SK-N-SH treated with all-trans-retinoic acid at 6 μM for 48 hours (cell line): ENCODE data around the gene KCTD10.

ENCODE experiments used
- ATAC-seq: fragments of 200-7000 bp; cut with Tn5 transposase; 3 replicates; pipeline ENCODE4 v1.9.1; 2020; ENCODE audit warnings: mild to moderate bottlenecking, moderate library complexity
- ARNTL ChIP-seq: fragments of 450-650 bp; formaldehyde crosslinking; IDR thresholded peaks from 2 replicates; pipeline ENCODE4 v1.5.0; 2020; ENCODE audit warnings: low read depth, mild to moderate bottlenecking, moderate library complexity, borderline replicate concordance
- CSDC2 ChIP-seq: fragments of 250-450 bp; sonication (Bioruptor Pico); IDR thresholded peaks from 2 replicates; pipeline ENCODE4 v1.5.0; 2020; ENCODE audit warnings: mild to moderate bottlenecking, moderate library complexity
- ESRRG ChIP-seq: fragments of 250-450 bp; sonication (Bioruptor Pico); IDR thresholded peaks from 2 replicates; pipeline ENCODE4 v1.6.1; 2021; ENCODE audit warnings: mild to moderate bottlenecking
- GLIS3 ChIP-seq: fragments of 250-450 bp; sonication (Bioruptor Pico); IDR thresholded peaks from 2 replicates; pipeline ENCODE4 v1.5.0; 2020; ENCODE audit warnings: mild to moderate bottlenecking, moderate library complexity
- ISL1 ChIP-seq: fragments of 250-450 bp; sonication (Bioruptor Pico); IDR thresholded peaks from 2 replicates; pipeline ENCODE4 v2.1.2; 2022; ENCODE audit warnings: mild to moderate bottlenecking, moderate library complexity
- OSR1 ChIP-seq: fragments of 250-450 bp; sonication (Bioruptor Pico); IDR thresholded peaks from 2 replicates; pipeline ENCODE4 v1.8.0; 2022; ENCODE audit warnings: moderate library complexity, mild to moderate bottlenecking, inconsistent platforms
- PPARA ChIP-seq: fragments of 250-450 bp; sonication (Bioruptor Pico); IDR thresholded peaks from 2 replicates; pipeline ENCODE4 v1.5.0; 2020; ENCODE audit warnings: mild to moderate bottlenecking, borderline replicate concordance
- TCF4 ChIP-seq: fragments of 250-450 bp; sonication (Bioruptor Pico); IDR thresholded peaks from 2 replicates; pipeline ENCODE4 v1.8.0; 2021; ENCODE audit warnings: mild to moderate bottlenecking, moderate library complexity, borderline replicate concordance
- ZFP30 ChIP-seq: fragments of 450-650 bp; formaldehyde crosslinking; IDR thresholded peaks from 2 replicates; pipeline ENCODE4 v1.5.0; 2022; ENCODE audit warnings: mild to moderate bottlenecking, moderate library complexity
- ZNF70 ChIP-seq: fragments of 450-650 bp; formaldehyde crosslinking; IDR thresholded peaks from 2 replicates; pipeline ENCODE4 v1.5.0; 2020; ENCODE audit warnings: mild to moderate bottlenecking, moderate library complexity
- ZNF8 ChIP-seq: fragments of 450-650 bp; formaldehyde crosslinking; IDR thresholded peaks from 2 replicates; pipeline ENCODE4 v1.5.0; 2020; ENCODE audit warnings: mild to moderate bottlenecking, moderate library complexity
- TF ChIP-seq, protein P1 (sequence below): fragments of 250-450 bp; sonication (Bioruptor Pico); IDR thresholded peaks from 2 replicates; pipeline ENCODE4 v1.8.0; 2021; ENCODE audit warnings: low read depth, mild to moderate bottlenecking, moderate library complexity, borderline replicate concordance
- TF ChIP-seq, protein P2 (sequence below): fragments of 250-450 bp; sonication (Bioruptor Pico); IDR thresholded peaks from 2 replicates; pipeline ENCODE4 v1.5.0; 2020; ENCODE audit warnings: mild to moderate bottlenecking, moderate library complexity
- TF ChIP-seq, protein P3 (sequence below): fragments of 250-450 bp; sonication (Bioruptor Pico); IDR thresholded peaks from 2 replicates; pipeline ENCODE4 v1.8.0; 2020; ENCODE audit warnings: mild to moderate bottlenecking, moderate library complexity, borderline replicate concordance
- TF ChIP-seq, protein P4 (sequence below): fragments of 250-450 bp; sonication (Bioruptor Pico); IDR thresholded peaks from 2 replicates; pipeline ENCODE4 v1.5.1; 2021; ENCODE audit warnings: mild to moderate bottlenecking, moderate library complexity
- TF ChIP-seq, protein P5 (sequence below): fragments of 250-450 bp; sonication (Bioruptor Pico); IDR thresholded peaks from 2 replicates; pipeline ENCODE4 v1.5.1; 2020; ENCODE audit warnings: low read depth, mild to moderate bottlenecking, moderate library complexity

The KCTD10 gene

DNA sequence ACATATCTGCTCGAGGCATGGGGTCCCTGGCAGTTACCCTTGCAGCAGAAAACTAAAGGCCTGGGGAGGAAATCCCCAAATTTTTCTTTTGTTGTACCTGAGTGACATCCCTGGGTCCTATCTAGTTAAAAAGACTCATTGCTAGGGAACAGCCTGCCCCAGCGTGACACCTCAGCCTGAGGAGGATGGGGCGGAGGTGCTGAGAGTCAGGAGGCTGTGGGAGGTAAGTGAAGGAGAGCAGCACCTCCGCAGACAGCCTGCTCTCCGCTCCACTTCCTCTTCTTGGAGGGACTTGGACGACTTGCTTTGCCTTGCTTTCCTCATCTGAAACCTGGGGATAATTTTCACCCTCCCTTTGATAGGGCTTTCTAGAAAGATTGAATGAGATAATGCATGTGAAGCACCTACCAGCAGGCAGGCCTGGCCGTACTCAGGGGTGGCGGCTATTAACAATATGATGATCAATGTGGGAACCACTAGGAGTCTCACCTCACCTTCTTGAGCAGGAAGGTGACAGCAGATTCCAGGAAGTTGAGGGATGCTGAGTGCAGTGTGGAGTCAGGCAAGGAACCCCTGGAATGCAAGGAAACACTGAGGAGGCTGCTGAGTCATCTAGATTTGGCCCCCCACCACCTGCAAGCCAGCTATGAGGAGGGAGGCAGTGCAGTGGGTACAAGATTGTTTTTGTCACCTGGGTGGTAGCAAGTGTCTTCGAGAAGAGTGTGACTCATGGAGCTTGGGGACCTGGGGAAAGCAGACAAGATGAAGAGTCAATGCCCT is 23.5 kb upstream of the KCTD10 start:
- ATAC-seq: no peak

DNA sequence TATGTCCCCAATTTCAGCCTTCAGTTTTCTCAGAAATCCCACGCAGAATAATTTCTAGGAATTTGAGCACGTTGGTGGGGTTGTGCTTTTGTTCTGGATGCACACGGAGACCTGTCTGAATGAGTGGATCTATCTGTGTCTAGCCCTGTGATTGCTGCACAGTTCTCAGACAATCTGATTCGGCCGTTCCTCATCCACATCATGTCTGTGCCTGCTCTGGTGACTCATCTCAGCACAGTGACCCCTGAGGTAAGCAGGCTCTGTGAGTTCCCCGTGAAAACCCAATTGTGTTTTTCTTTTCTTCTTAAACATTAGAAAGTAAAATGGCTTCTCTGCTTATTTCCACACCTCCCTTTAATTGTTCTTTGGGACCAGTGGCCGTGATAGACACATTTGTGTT is 20.6 kb upstream of the KCTD10 start:
- peak; percentile 94 for ATAC-seq
- no peak for TF ChIP-seq ZFP30 (CRISPR knock-in tag)
- no peak for TF ChIP-seq GLIS3
- TF ChIP-seq, all 23 proteins: peak for 0

More for the DNA sequence above, 23.5 kb upstream of the KCTD10 start:
- TF ChIP-seq OSR1 (no peak), ISL1 (CRISPR knock-in tag) (no peak), TCF4 (no peak), ESRRG (CRISPR knock-in tag) (no peak), CSDC2 (CRISPR knock-in tag) (no peak)
- TF ChIP-seq, protein P1, sequence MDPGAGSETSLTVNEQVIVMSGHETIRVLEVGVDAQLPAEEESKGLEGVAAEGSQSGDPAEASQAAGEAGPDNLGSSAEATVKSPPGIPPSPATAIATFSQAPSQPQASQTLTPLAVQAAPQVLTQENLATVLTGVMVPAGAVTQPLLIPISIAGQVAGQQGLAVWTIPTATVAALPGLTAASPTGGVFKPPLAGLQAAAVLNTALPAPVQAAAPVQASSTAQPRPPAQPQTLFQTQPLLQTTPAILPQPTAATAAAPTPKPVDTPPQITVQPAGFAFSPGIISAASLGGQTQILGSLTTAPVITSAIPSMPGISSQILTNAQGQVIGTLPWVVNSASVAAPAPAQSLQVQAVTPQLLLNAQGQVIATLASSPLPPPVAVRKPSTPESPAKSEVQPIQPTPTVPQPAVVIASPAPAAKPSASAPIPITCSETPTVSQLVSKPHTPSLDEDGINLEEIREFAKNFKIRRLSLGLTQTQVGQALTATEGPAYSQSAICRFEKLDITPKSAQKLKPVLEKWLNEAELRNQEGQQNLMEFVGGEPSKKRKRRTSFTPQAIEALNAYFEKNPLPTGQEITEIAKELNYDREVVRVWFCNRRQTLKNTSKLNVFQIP (CRISPR knock-in tag): no peak
- TF ChIP-seq, protein P2, sequence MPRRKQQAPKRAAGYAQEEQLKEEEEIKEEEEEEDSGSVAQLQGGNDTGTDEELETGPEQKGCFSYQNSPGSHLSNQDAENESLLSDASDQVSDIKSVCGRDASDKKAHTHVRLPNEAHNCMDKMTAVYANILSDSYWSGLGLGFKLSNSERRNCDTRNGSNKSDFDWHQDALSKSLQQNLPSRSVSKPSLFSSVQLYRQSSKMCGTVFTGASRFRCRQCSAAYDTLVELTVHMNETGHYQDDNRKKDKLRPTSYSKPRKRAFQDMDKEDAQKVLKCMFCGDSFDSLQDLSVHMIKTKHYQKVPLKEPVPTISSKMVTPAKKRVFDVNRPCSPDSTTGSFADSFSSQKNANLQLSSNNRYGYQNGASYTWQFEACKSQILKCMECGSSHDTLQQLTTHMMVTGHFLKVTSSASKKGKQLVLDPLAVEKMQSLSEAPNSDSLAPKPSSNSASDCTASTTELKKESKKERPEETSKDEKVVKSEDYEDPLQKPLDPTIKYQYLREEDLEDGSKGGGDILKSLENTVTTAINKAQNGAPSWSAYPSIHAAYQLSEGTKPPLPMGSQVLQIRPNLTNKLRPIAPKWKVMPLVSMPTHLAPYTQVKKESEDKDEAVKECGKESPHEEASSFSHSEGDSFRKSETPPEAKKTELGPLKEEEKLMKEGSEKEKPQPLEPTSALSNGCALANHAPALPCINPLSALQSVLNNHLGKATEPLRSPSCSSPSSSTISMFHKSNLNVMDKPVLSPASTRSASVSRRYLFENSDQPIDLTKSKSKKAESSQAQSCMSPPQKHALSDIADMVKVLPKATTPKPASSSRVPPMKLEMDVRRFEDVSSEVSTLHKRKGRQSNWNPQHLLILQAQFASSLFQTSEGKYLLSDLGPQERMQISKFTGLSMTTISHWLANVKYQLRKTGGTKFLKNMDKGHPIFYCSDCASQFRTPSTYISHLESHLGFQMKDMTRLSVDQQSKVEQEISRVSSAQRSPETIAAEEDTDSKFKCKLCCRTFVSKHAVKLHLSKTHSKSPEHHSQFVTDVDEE: no peak

DNA sequence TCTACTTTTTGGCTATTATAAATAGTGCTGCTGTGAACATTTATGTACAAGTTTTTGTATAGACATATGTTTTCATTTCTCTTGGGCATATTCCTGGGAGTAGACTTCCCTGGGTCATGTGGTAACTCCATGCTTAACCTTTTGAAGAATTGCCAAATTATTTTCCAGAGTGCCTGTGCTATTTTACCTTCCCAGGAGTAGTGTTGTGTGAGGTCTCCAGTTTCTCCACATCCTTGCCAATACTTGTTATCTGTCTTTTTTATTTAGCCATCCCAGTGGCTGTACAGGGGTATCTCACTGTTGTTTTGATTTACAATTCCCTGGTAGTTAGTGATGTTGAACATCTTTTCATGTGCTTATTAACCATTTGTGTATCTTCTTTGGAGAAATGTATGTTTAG is 19.2 kb upstream of the KCTD10 start:
- no peak for ATAC-seq

More for the DNA sequence above, 19.2 kb upstream of the KCTD10 start:
- TF ChIP-seq, protein P1 (CRISPR knock-in tag): no peak
- TF ChIP-seq, protein P3, sequence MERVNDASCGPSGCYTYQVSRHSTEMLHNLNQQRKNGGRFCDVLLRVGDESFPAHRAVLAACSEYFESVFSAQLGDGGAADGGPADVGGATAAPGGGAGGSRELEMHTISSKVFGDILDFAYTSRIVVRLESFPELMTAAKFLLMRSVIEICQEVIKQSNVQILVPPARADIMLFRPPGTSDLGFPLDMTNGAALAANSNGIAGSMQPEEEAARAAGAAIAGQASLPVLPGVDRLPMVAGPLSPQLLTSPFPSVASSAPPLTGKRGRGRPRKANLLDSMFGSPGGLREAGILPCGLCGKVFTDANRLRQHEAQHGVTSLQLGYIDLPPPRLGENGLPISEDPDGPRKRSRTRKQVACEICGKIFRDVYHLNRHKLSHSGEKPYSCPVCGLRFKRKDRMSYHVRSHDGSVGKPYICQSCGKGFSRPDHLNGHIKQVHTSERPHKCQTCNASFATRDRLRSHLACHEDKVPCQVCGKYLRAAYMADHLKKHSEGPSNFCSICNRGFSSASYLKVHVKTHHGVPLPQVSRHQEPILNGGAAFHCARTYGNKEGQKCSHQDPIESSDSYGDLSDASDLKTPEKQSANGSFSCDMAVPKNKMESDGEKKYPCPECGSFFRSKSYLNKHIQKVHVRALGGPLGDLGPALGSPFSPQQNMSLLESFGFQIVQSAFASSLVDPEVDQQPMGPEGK (CRISPR knock-in tag): no peak
- TF ChIP-seq CSDC2 (CRISPR knock-in tag) (no peak), PPARA (no peak), ISL1 (CRISPR knock-in tag) (no peak), TCF4 (no peak), OSR1 (no peak), ESRRG (CRISPR knock-in tag) (no peak), ZFP30 (CRISPR knock-in tag) (no peak), ZNF70 (CRISPR knock-in tag) (no peak), GLIS3 (no peak), ARNTL (CRISPR knock-in tag) (no peak), ZNF8 (no peak)
- TF ChIP-seq, protein P4, sequence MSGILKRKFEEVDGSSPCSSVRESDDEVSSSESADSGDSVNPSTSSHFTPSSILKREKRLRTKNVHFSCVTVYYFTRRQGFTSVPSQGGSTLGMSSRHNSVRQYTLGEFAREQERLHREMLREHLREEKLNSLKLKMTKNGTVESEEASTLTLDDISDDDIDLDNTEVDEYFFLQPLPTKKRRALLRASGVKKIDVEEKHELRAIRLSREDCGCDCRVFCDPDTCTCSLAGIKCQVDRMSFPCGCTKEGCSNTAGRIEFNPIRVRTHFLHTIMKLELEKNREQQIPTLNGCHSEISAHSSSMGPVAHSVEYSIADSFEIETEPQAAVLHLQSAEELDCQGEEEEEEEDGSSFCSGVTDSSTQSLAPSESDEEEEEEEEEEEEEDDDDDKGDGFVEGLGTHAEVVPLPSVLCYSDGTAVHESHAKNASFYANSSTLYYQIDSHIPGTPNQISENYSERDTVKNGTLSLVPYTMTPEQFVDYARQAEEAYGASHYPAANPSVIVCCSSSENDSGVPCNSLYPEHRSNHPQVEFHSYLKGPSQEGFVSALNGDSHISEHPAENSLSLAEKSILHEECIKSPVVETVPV (CRISPR knock-in tag): no peak
- TF ChIP-seq, protein P5, sequence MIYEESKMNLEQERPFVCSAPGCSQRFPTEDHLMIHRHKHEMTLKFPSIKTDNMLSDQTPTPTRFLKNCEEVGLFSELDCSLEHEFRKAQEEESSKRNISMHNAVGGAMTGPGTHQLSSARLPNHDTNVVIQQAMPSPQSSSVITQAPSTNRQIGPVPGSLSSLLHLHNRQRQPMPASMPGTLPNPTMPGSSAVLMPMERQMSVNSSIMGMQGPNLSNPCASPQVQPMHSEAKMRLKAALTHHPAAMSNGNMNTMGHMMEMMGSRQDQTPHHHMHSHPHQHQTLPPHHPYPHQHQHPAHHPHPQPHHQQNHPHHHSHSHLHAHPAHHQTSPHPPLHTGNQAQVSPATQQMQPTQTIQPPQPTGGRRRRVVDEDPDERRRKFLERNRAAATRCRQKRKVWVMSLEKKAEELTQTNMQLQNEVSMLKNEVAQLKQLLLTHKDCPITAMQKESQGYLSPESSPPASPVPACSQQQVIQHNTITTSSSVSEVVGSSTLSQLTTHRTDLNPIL (CRISPR knock-in tag): no peak
- TF ChIP-seq, protein P2: no peak
